Body of pancreas (tissue), 4 donors: Measurements from ENCODE around the gene MPZL1. TPM values are rescaled to one million over a fixed set of nuclear protein-coding genes. Genes with fewer than 3 reads are reported as not detected.

Experiments
- ATAC-seq: fragments of 150-250 bp; one replicate; pipeline ENCODE4 v1.9.1; 2016
- DNase-seq, 4 donors: peaks; one replicate each; pipeline ENCODE4 v3.0.0-alpha.2; 2019
- H3K27ac ChIP-seq, 4 donors: fragments of 200-600 bp; sonication (generic); 1 replicate in 3 of 4; 2 replicates in 1 of 4; pipeline versions ENCODE4 v1.5.1 to v1.6.1; 2016 to 2019; ENCODE audit warnings: mild to moderate bottlenecking in 1 of 4, mixed read lengths in 1 of 4, moderate library complexity in 1 of 4
- H3K27me3 ChIP-seq, 2 donors: fragments of 200-600 bp; sonication (generic); one replicate each; pipeline ENCODE4 v1.6.0; 2016; ENCODE audit warnings: mild to moderate bottlenecking in 1 of 2
- H3K36me3 ChIP-seq, 2 donors: fragments of 200-600 bp; sonication (generic); replicated peaks in 1 of 2; 2 replicates each; pipeline ENCODE4 v1.5.1; 2016; ENCODE audit warnings: low read depth in 2 of 2; ENCODE audit not compliant: insufficient read depth in 1 of 2
- H3K4me1 ChIP-seq: fragments of 200-600 bp; sonication (generic); one replicate; pipeline ENCODE4 v1.6.0; 2016
- H3K4me3 ChIP-seq, 2 donors: fragments of 200-600 bp; sonication (generic); 1 replicate in 1 of 2; 2 replicates in 1 of 2; pipeline ENCODE4 v1.5.1; 2016 to 2019
- H3K9me3 ChIP-seq, 3 donors: fragments of 200-600 bp; sonication (generic); 1 replicate in 2 of 3; 2 replicates in 1 of 3; pipeline ENCODE4 v1.5.1; 2016
- POLR2A ChIP-seq, 3 donors: fragments of 450-650 bp; IDR thresholded peaks; one replicate each; pipeline ENCODE4 v1.6.1; 2016; ENCODE audit warnings: antibody characterized with exemption in 3 of 3, mild to moderate bottlenecking in 2 of 3
- WGBS, 2 donors: methylation state at CpG; one replicate each; pipeline ENCODE4 v1.1.5; 2017; 5-methylcytosine and 5-hydroxymethylcytosine counted together
- intact Hi-C: fragments of 100-400 bp; cut with DNase I; formaldehyde crosslinking; loops from one replicate; pipeline ENCODE4 v1.15.1; 2023
- total RNA-seq, 2 donors: library from RNA; depleted of rRNA; stranded (reverse); fragments of >200 nt; gene quantifications; one replicate each; pipeline ENCODE4 v1.1.0, GENCODE V29; 2016
- TF ChIP-seq, protein P1 (sequence below), 7 experiments: fragments of 450-650 bp in 4 of 7; fragments of 200-600 bp in 3 of 7; sonication (generic) in 3 of 7; IDR thresholded peaks; one replicate each; pipeline ENCODE4 v1.5.1; 2016 to 2019; ENCODE audit warnings: antibody characterized with exemption in 7 of 7

MPZL1 gene
- total RNA-seq, 2 donors from 2014 or later, result 19.8 to 28.5 TPM

DNA sequence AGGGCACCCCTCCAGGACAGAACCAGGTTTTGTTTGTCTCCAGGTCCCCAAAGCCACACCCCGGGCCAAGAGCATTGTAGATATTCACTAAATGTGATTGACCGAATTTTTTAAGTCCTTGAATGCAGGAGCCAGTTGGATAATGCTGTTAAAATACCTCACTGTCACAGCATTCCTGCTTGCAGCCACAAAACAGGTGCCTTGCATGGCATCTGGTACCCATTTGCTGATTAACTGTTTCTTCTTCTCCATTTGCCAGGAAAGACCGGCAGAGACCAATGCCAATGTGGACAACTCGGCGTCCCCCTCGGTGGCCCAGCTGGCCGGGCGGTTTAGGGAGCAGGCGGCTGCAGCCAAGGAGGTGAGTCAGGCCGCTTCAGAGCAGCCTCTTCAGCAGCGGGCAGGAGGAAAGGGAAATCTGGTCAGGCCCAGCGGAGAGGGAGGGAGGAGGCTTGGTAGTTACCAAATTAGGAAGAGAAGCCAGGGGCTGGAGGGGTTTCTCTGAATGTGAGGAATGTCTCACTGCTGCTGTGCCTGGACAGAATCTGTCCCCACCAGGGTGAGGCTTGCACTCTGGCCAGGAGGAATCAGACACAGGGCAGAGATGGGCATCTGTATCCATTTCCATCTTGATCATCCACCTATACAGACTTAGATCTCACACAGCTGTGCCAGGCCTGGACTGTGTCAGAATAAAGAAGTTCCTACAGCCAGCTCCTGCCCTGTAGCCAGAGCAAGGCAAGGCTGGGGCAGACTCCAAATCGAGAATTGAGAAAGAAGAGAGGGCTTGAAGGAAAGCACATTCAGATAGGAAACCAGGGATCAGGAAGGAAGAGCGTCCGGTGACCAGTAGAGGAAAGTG, 37.9 kb upstream of the MPZL1 start:
- no peaks in the 10 kb centered on the region for H3K36me3 ChIP-seq
- DNase-seq, result no peak
- intact Hi-C loops, result loop anchor here (10.0 kb wide), 1 partner anchor 619 kb away; no protein-coding TSS in a partner anchor
- H3K9me3 ChIP-seq, result no peaks in the 10 kb centered on the region
- WGBS, 2 donors, result 65 to 68% methylated on average over 12 to 15 of the region's 15 CpGs
- no peak for ATAC-seq
- H3K4me3 ChIP-seq, result no peak overlapping the region
- no peaks in the 10 kb centered on the region for H3K27me3 ChIP-seq
- no peak overlapping the region for H3K27ac ChIP-seq
- H3K4me1 ChIP-seq, result no peaks in the 10 kb centered on the region
- TF ChIP-seq POLR2A (IDR thresholded peaks at IDR 0.05), result no peak
- TF ChIP-seq, protein P1, sequence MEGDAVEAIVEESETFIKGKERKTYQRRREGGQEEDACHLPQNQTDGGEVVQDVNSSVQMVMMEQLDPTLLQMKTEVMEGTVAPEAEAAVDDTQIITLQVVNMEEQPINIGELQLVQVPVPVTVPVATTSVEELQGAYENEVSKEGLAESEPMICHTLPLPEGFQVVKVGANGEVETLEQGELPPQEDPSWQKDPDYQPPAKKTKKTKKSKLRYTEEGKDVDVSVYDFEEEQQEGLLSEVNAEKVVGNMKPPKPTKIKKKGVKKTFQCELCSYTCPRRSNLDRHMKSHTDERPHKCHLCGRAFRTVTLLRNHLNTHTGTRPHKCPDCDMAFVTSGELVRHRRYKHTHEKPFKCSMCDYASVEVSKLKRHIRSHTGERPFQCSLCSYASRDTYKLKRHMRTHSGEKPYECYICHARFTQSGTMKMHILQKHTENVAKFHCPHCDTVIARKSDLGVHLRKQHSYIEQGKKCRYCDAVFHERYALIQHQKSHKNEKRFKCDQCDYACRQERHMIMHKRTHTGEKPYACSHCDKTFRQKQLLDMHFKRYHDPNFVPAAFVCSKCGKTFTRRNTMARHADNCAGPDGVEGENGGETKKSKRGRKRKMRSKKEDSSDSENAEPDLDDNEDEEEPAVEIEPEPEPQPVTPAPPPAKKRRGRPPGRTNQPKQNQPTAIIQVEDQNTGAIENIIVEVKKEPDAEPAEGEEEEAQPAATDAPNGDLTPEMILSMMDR (IDR thresholded peaks at IDR 0.05), result no peak

DNA sequence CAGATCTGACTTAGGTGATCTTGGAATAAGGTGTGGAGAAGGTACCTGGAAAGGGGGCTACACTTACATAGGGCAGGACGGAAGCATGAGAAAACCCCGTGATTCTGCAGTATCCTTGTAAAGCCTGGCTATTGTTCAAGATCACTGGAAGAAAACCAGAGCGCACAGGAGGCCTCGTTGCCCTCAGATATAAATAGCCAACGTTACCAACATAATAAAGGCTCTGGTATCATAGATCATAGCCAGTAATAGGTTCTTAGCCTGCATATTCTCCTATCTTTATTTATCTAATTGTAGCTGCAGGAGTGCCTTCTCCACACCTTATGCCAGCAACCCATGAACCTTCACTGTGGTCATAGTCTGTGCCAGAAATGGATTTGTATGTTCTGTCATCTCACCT, 35.9 kb upstream of the MPZL1 start:
- DNase-seq, result no peak
- no peak for ATAC-seq
- intact Hi-C loops, result loop anchor here (10.0 kb wide), 1 partner anchor 621 kb away; no protein-coding TSS in a partner anchor
- WGBS, 2 donors, result 36 to 42% methylated on average over 5 of the region's 5 CpGs
- H3K4me1 ChIP-seq, result no peaks in the 10 kb centered on the region
- H3K27ac ChIP-seq, result no peak overlapping the region
- TF ChIP-seq POLR2A (IDR thresholded peaks at IDR 0.05), result no peak
- TF ChIP-seq, protein P1 (IDR thresholded peaks at IDR 0.05), result no peak
- H3K4me3 ChIP-seq, result no peak overlapping the region
- H3K27me3 ChIP-seq, result no peaks in the 10 kb centered on the region
- no peaks in the 10 kb centered on the region for H3K36me3 ChIP-seq
- no peaks in the 10 kb centered on the region for H3K9me3 ChIP-seq

- no peaks in the 10 kb centered on the region for H3K4me1 ChIP-seq
Observed at GRCh38 chr1:167687919-167688519, 33.8 kb upstream of the MPZL1 start.

GRCh38 chr1:167689567-167689920, 32.2 kb upstream of the MPZL1 start:
- WGBS, 2 donors, result 48 to 53% methylated on average over 5 of the region's 5 CpGs
- Histone ChIP-seq H3K27me3 (no peaks in the 10 kb centered on the region), H3K27ac (no peak overlapping the region), H3K4me3 (no peak overlapping the region), H3K9me3 (no peaks in the 10 kb centered on the region), H3K4me1 (no peaks in the 10 kb centered on the region), H3K36me3 (no peaks in the 10 kb centered on the region)
- TF ChIP-seq, protein P1 (IDR thresholded peaks at IDR 0.05), result no peak
- no peak for TF ChIP-seq POLR2A (IDR thresholded peaks at IDR 0.05)
- intact Hi-C loops, result loop anchor here (10.0 kb wide), 1 partner anchor 625 kb away; no protein-coding TSS in a partner anchor
- ATAC-seq, result no peak
- no peak for DNase-seq

More at GRCh38 chr1:167687919-167688519, 33.8 kb upstream of the MPZL1 start:
- DNase-seq, result peak; percentile 77 to 83 (median 82)
- Histone ChIP-seq H3K9me3 (no peaks in the 10 kb centered on the region), H3K36me3 (no peaks in the 10 kb centered on the region), H3K27me3 (no peaks in the 10 kb centered on the region), H3K27ac (no peak overlapping the region), H3K4me3 (no peak overlapping the region)
- ATAC-seq, result peak; percentile 59
- intact Hi-C loops, result loop anchor here (10.0 kb wide), 1 partner anchor 623 kb away; no protein-coding TSS in a partner anchor
- TF ChIP-seq, protein P1 (IDR thresholded peaks at IDR 0.05), result peak; percentile 59 to 94 (median 81)
- TF ChIP-seq POLR2A (IDR thresholded peaks at IDR 0.05), result no peak
- WGBS, 2 donors, result 13 to 18% methylated on average over 7 of the region's 7 CpGs
